Type B pancreatic cell (in vitro differentiated cells): ENCODE results near the gene MUC4. TPM values are rescaled to one million over a fixed set of nuclear protein-coding genes. Genes with fewer than 3 reads are reported as not detected.
"Not testable (repeated sequence)": the region's sequence is repeated elsewhere in the genome, so short reads cannot be mapped to it uniquely, and the experiment has no call there.

Experiments used
- DNase-seq: peaks from one replicate; pipeline ENCODE4 v3.0.0; 2021; ENCODE audit warnings: mixed read lengths; ENCODE audit not compliant: unreplicated experiment; ENCODE audit errors: extremely low spot score
- H3K27ac Mint-ChIP-seq: 2 replicates; pipeline ENCODE4 v1.8.0; 2021; ENCODE audit warnings: mild to moderate bottlenecking, mixed read lengths
- H3K27me3 Mint-ChIP-seq: 2 replicates; pipeline ENCODE4 v1.8.0; 2021; ENCODE audit warnings: mixed read lengths
- H3K36me3 Mint-ChIP-seq: 2 replicates; pipeline ENCODE4 v1.8.0; 2021; ENCODE audit warnings: mixed read lengths
- H3K4me1 Mint-ChIP-seq: one replicate; pipeline ENCODE4 v1.8.0; 2021; ENCODE audit warnings: mixed read lengths; ENCODE audit not compliant: unreplicated experiment
- H3K4me3 Mint-ChIP-seq: 2 replicates; pipeline ENCODE4 v1.8.0; 2021; ENCODE audit warnings: mild to moderate bottlenecking, mixed read lengths
- H3K9me3 Mint-ChIP-seq: 2 replicates; pipeline ENCODE4 v1.8.0; 2021; ENCODE audit warnings: mixed read lengths
- CTCF ChIP-seq: fragments of 200-600 bp; sonication (generic); conservative IDR thresholded peaks from 2 replicates; pipeline ENCODE4 v1.5.0; 2021; ENCODE audit warnings: antibody characterized with exemption, mild to moderate bottlenecking
- total RNA-seq: library from RNA; stranded (reverse); gene quantifications from 2 replicates; pipeline ENCODE4 v1.2.1, GENCODE V29; 2021; ENCODE audit warnings: low replicate concordance

The MUC4 gene
- total RNA-seq, 1 donor from 2014 or later, result 2.4 TPM

GRCh38 chr3:195750797-195751520, 60.8 kb downstream of the MUC4 start:
- no peak overlapping the region for H3K27ac Mint-ChIP-seq
- H3K4me3 Mint-ChIP-seq, result no peak overlapping the region
- no peaks in the 10 kb centered on the region for H3K36me3 Mint-ChIP-seq
- no peak for DNase-seq
- TF ChIP-seq CTCF, result no peak
- peaks cover 19% of the 10 kb centered on the region for H3K27me3 Mint-ChIP-seq
- H3K9me3 Mint-ChIP-seq, result no peaks in the 10 kb centered on the region
- H3K4me1 Mint-ChIP-seq, result no peaks in the 10 kb centered on the region

GRCh38 chr3:195749101-195749500, 62.6 kb downstream of the MUC4 start:
- H3K36me3 Mint-ChIP-seq, H3K9me3 Mint-ChIP-seq, H3K27ac Mint-ChIP-seq, H3K4me3 Mint-ChIP-seq, H3K4me1 Mint-ChIP-seq, DNase-seq: not testable (repeated sequence)
- H3K27me3 Mint-ChIP-seq, result peaks cover 27% of the 10 kb centered on the region

GRCh38 chr3:195748661-195749060, 63.1 kb downstream of the MUC4 start:
- Mint-ChIP-seq H3K4me1 (no peaks in the 10 kb centered on the region), H3K4me3 (no peak overlapping the region), H3K36me3 (no peaks in the 10 kb centered on the region), H3K27me3 (peaks cover 29% of the 10 kb centered on the region), H3K9me3 (no peaks in the 10 kb centered on the region), H3K27ac (no peak overlapping the region)
- TF ChIP-seq CTCF, result no peak
- DNase-seq, result no peak

- Mint-ChIP-seq H3K27ac (no peak overlapping the region), H3K4me3 (no peak overlapping the region), H3K9me3 (no peaks in the 10 kb centered on the region), H3K4me1 (no peaks in the 10 kb centered on the region), H3K27me3 (peaks cover 31% of the 10 kb centered on the region), H3K36me3 (no peaks in the 10 kb centered on the region)
- no peak for DNase-seq
- no peak for TF ChIP-seq CTCF
Observed at GRCh38 chr3:195746751-195747150, 65.0 kb downstream of the MUC4 start.

GRCh38 chr3:195746346-195746745, 65.4 kb downstream of the MUC4 start:
- DNase-seq, result no peak
- Mint-ChIP-seq H3K4me1 (no peaks in the 10 kb centered on the region), H3K27me3 (peaks cover 33% of the 10 kb centered on the region), H3K4me3 (no peak overlapping the region), H3K36me3 (no peaks in the 10 kb centered on the region), H3K27ac (no peak overlapping the region), H3K9me3 (no peaks in the 10 kb centered on the region)
- no peak for TF ChIP-seq CTCF

GRCh38 chr3:195744437-195744836, 67.3 kb downstream of the MUC4 start:
- Mint-ChIP-seq H3K27ac (no peak overlapping the region), H3K36me3 (no peaks in the 10 kb centered on the region), H3K4me1 (no peaks in the 10 kb centered on the region), H3K27me3 (peaks cover 38% of the 10 kb centered on the region), H3K9me3 (no peaks in the 10 kb centered on the region), H3K4me3 (no peak overlapping the region)
- no peak for DNase-seq
- no peak for TF ChIP-seq CTCF
